ENCODE measurements around the gene CENPH.
"Not testable (repeated sequence)": the region's sequence is repeated elsewhere in the genome, so short reads cannot be mapped to it uniquely, and the experiment has no call there.

CENPH gene

GRCh38 chr5:69250593-69250992, 61.2 kb downstream of the CENPH start:
- DNase-seq, result no peak

- no peak for DNase-seq
Measured at GRCh38 chr5:69252437-69252836, 63.1 kb downstream of the CENPH start.

- DNase-seq, result not testable (repeated sequence)
Measured at GRCh38 chr5:69255940-69256339, 66.6 kb downstream of the CENPH start.

- DNase-seq, result no peak
Measured at GRCh38 chr5:69257577-69257976, 68.2 kb downstream of the CENPH start.
